GM12878 (cell line): Measurements from ENCODE around the gene PPP1R14B. TPM values are rescaled to one million over a fixed set of nuclear protein-coding genes. Genes with fewer than 3 reads are reported as not detected.

Experiments used
- MTA3 ChIP-seq: IDR thresholded peaks from 2 replicates; pipeline ENCODE4 v1.6.1; 2012; ENCODE audit warnings: low read length, inconsistent platforms, borderline replicate concordance
- ZBTB11 ChIP-seq: fragments of 450-650 bp; formaldehyde crosslinking; IDR thresholded peaks from 2 replicates; pipeline ENCODE4 v1.5.0; 2022; ENCODE audit warnings: mild to moderate bottlenecking, missing genetic modification characterization
- polyA plus RNA-seq, 11 experiments: library from polyadenylated mRNA; depleted of rRNA in 4 of 11; unstranded in 6 of 11; stranded (reverse) in 5 of 11; fragments of >200 nt; fragmentation: Nextera tagmentation in 4 of 11; fragmentation: Illumina TruSeq in 1 of 11; extraction: Ambion mirVana in 4 of 11; extraction: Trizol in 1 of 11; gene quantifications; 1 replicate in 1 of 11; 2 replicates in 10 of 11; pipeline versions ENCODE4 v1.2.1 to v1.2.3, GENCODE V29; 2011 to 2016; ENCODE audit warnings: inconsistent platforms in 2 of 11, missing spikeins in 2 of 11, low read depth in 1 of 11
- small RNA-seq: library from RNA; depleted of rRNA; stranded (forward); fragments of <200 nt; gene quantifications from one replicate; pipeline ENCODE3, GENCODE V24; 2014
- total RNA-seq, 4 experiments: library from RNA; depleted of rRNA in 3 of 4; stranded (reverse); fragments of >200 nt in 3 of 4; fragmentation: Illumina TruSeq in 1 of 4; extraction: Trizol in 1 of 4; gene quantifications; 2 replicates each; pipeline versions ENCODE4 v1.2.1 to v1.2.3, GENCODE V29; 2013 to 2021

PPP1R14B gene
- total and polyA plus RNA-seq, 10 of the 15 experiments (the other 5 are each of a cell fraction or from before 2014, with no cell fraction given) = 8.4 to 283 (median 124) TPM

- TF ChIP-seq ZBTB11 (CRISPR knock-in tag) (no peak), MTA3 (no peak)
Observed at GRCh38 chr11:64196626-64197025, 50.1 kb downstream of the PPP1R14B start (continued).

Small RNA genes lying within 50 kb of the gene (small RNA-seq; reads per million reads assigned to genes)
- not detected for gene RF00019

Other genes with a start within 250 kb of the PPP1R14B start
Only the 7 nearest of the 19 such genes appear.
- 39.0 and 43.1 TPM in 2 replicates for gene TRPT1, start 20.8 kb downstream of the PPP1R14B start, total RNA-seq (2014; rRNA removed)
- 17.8 and 19.9 TPM in 2 replicates for gene TRPT1, start 20.8 kb downstream of the PPP1R14B start, total RNA-seq (2014; rRNA removed; fragmentation: Illumina TruSeq; extraction: Trizol)
- 37.7 and 39.2 TPM in 2 replicates for gene TRPT1, start 20.8 kb downstream of the PPP1R14B start, total RNA-seq (2021)
- gene TRPT1, start 20.8 kb downstream of the PPP1R14B start, polyA plus RNA-seq (2011; rRNA removed) = 12.1 and 23.8 TPM in 2 replicates
- 13.0 and 14.3 TPM in 2 replicates for gene TRPT1, start 20.8 kb downstream of the PPP1R14B start, polyA plus RNA-seq (2014; fragmentation: Illumina TruSeq; extraction: Trizol)
- gene TRPT1, start 20.8 kb downstream of the PPP1R14B start, polyA plus RNA-seq (2014; fragmentation: Nextera tagmentation; extraction: Ambion mirVana) = 10 to 100 TPM in 1 of 2 experiments, 1 to 10 TPM in 1; 7.1 to 21.3 TPM
- gene TRPT1, start 20.8 kb downstream of the PPP1R14B start, polyA plus RNA-seq (2014; rRNA removed) = 42.0 and 43.7 TPM in 2 replicates
- gene TRPT1, start 20.8 kb downstream of the PPP1R14B start, polyA plus RNA-seq (2016; fragmentation: Nextera tagmentation; extraction: Ambion mirVana) = 10 to 100 TPM; 49.9 to 63.0 TPM
- gene NUDT22, start 20.7 kb downstream of the PPP1R14B start, total RNA-seq (2014; rRNA removed) = 102 and 115 TPM in 2 replicates
- 31.0 and 37.7 TPM in 2 replicates for gene NUDT22, start 20.7 kb downstream of the PPP1R14B start, total RNA-seq (2014; rRNA removed; fragmentation: Illumina TruSeq; extraction: Trizol)
- gene NUDT22, start 20.7 kb downstream of the PPP1R14B start, total RNA-seq (2021) = 87.7 and 91.0 TPM in 2 replicates
- 21.2 and 38.5 TPM in 2 replicates for gene NUDT22, start 20.7 kb downstream of the PPP1R14B start, polyA plus RNA-seq (2011; rRNA removed)
- gene NUDT22, start 20.7 kb downstream of the PPP1R14B start, polyA plus RNA-seq (2014; fragmentation: Illumina TruSeq; extraction: Trizol) = 6.0 and 17.0 TPM in 2 replicates
- 10 to 100 TPM in 1 of 2 experiments, 1 to 10 TPM in 1; 6.7 to 20.9 TPM for gene NUDT22, start 20.7 kb downstream of the PPP1R14B start, polyA plus RNA-seq (2014; fragmentation: Nextera tagmentation; extraction: Ambion mirVana)
- 94.4 and 118 TPM in 2 replicates for gene NUDT22, start 20.7 kb downstream of the PPP1R14B start, polyA plus RNA-seq (2014; rRNA removed)
- gene NUDT22, start 20.7 kb downstream of the PPP1R14B start, polyA plus RNA-seq (2016; fragmentation: Nextera tagmentation; extraction: Ambion mirVana) = 10 to 100 TPM; 95.8 to 99.2 TPM
- gene DNAJC4, start 16.4 kb downstream of the PPP1R14B start, total RNA-seq (2014; rRNA removed) = 19.8 and 26.1 TPM in 2 replicates
- 19.3 and 22.5 TPM in 2 replicates for gene DNAJC4, start 16.4 kb downstream of the PPP1R14B start, total RNA-seq (2014; rRNA removed; fragmentation: Illumina TruSeq; extraction: Trizol)
- gene DNAJC4, start 16.4 kb downstream of the PPP1R14B start, total RNA-seq (2021) = 33.7 and 36.4 TPM in 2 replicates
- 22.4 and 33.9 TPM in 2 replicates for gene DNAJC4, start 16.4 kb downstream of the PPP1R14B start, polyA plus RNA-seq (2011; rRNA removed)
- 12.0 and 27.8 TPM in 2 replicates for gene DNAJC4, start 16.4 kb downstream of the PPP1R14B start, polyA plus RNA-seq (2014; fragmentation: Illumina TruSeq; extraction: Trizol)
- 1 to 10 TPM; 3.7 to 9.7 TPM for gene DNAJC4, start 16.4 kb downstream of the PPP1R14B start, polyA plus RNA-seq (2014; fragmentation: Nextera tagmentation; extraction: Ambion mirVana)
- gene DNAJC4, start 16.4 kb downstream of the PPP1R14B start, polyA plus RNA-seq (2014; rRNA removed) = 64.9 and 70.6 TPM in 2 replicates
- gene DNAJC4, start 16.4 kb downstream of the PPP1R14B start, polyA plus RNA-seq (2016; fragmentation: Nextera tagmentation; extraction: Ambion mirVana) = 10 to 100 TPM; 32.4 to 35.0 TPM
- 23.3 and 25.4 TPM in 2 replicates for gene VEGFB, start 12.4 kb downstream of the PPP1R14B start, total RNA-seq (2014; rRNA removed)
- gene VEGFB, start 12.4 kb downstream of the PPP1R14B start, total RNA-seq (2014; rRNA removed; fragmentation: Illumina TruSeq; extraction: Trizol) = 16.3 and 17.5 TPM in 2 replicates
- 75.8 and 81.7 TPM in 2 replicates for gene VEGFB, start 12.4 kb downstream of the PPP1R14B start, total RNA-seq (2021)
- 8.4 and 11.1 TPM in 2 replicates for gene VEGFB, start 12.4 kb downstream of the PPP1R14B start, polyA plus RNA-seq (2011; rRNA removed)
- gene VEGFB, start 12.4 kb downstream of the PPP1R14B start, polyA plus RNA-seq (2014; fragmentation: Illumina TruSeq; extraction: Trizol) = 17.0 and 24.2 TPM in 2 replicates
- gene VEGFB, start 12.4 kb downstream of the PPP1R14B start, polyA plus RNA-seq (2014; fragmentation: Nextera tagmentation; extraction: Ambion mirVana) = 10 to 100 TPM in 1 of 2 experiments, 1 to 10 TPM in 1; 7.0 to 28.1 TPM
- 32.8 and 46.0 TPM in 2 replicates for gene VEGFB, start 12.4 kb downstream of the PPP1R14B start, polyA plus RNA-seq (2014; rRNA removed)
- gene VEGFB, start 12.4 kb downstream of the PPP1R14B start, polyA plus RNA-seq (2016; fragmentation: Nextera tagmentation; extraction: Ambion mirVana) = 10 to 100 TPM; 12.4 to 12.7 TPM
- 47.8 and 62.4 TPM in 2 replicates for gene FKBP2, start 5.8 kb downstream of the PPP1R14B start, total RNA-seq (2014; rRNA removed)
- 39.1 and 41.5 TPM in 2 replicates for gene FKBP2, start 5.8 kb downstream of the PPP1R14B start, total RNA-seq (2014; rRNA removed; fragmentation: Illumina TruSeq; extraction: Trizol)
- 31.6 and 37.1 TPM in 2 replicates for gene FKBP2, start 5.8 kb downstream of the PPP1R14B start, total RNA-seq (2021)
- gene FKBP2, start 5.8 kb downstream of the PPP1R14B start, polyA plus RNA-seq (2011; rRNA removed) = 10.7 and 25.5 TPM in 2 replicates
- gene FKBP2, start 5.8 kb downstream of the PPP1R14B start, polyA plus RNA-seq (2014; fragmentation: Illumina TruSeq; extraction: Trizol) = 7.5 and 37.5 TPM in 2 replicates
- gene FKBP2, start 5.8 kb downstream of the PPP1R14B start, polyA plus RNA-seq (2014; fragmentation: Nextera tagmentation; extraction: Ambion mirVana) = 10 to 100 TPM in 1 of 2 experiments, 1 to 10 TPM in 1; 1.8 to 26.8 TPM
- 58.6 and 61.9 TPM in 2 replicates for gene FKBP2, start 5.8 kb downstream of the PPP1R14B start, polyA plus RNA-seq (2014; rRNA removed)
- gene FKBP2, start 5.8 kb downstream of the PPP1R14B start, polyA plus RNA-seq (2016; fragmentation: Nextera tagmentation; extraction: Ambion mirVana) = 10 to 100 TPM; 95.0 to 99.7 TPM
- 7.5 and 7.7 TPM in 2 replicates for gene PLCB3, start 4.6 kb upstream of the PPP1R14B start, total RNA-seq (2014; rRNA removed)
- 2.8 and 3.3 TPM in 2 replicates for gene PLCB3, start 4.6 kb upstream of the PPP1R14B start, total RNA-seq (2014; rRNA removed; fragmentation: Illumina TruSeq; extraction: Trizol)
- 7.8 and 10.3 TPM in 2 replicates for gene PLCB3, start 4.6 kb upstream of the PPP1R14B start, total RNA-seq (2021)
- gene PLCB3, start 4.6 kb upstream of the PPP1R14B start, polyA plus RNA-seq (2011; rRNA removed) = 2.0 and 3.2 TPM in 2 replicates
- 1.1 and 3.6 TPM in 2 replicates for gene PLCB3, start 4.6 kb upstream of the PPP1R14B start, polyA plus RNA-seq (2014; fragmentation: Illumina TruSeq; extraction: Trizol)
- under 1 TPM; 0.03 to 0.18 TPM for gene PLCB3, start 4.6 kb upstream of the PPP1R14B start, polyA plus RNA-seq (2014; fragmentation: Nextera tagmentation; extraction: Ambion mirVana)
- 7.3 and 7.6 TPM in 2 replicates for gene PLCB3, start 4.6 kb upstream of the PPP1R14B start, polyA plus RNA-seq (2014; rRNA removed)
- 1 to 10 TPM; 1.4 TPM for gene PLCB3, start 4.6 kb upstream of the PPP1R14B start, polyA plus RNA-seq (2016; fragmentation: Nextera tagmentation; extraction: Ambion mirVana)
- 67.2 and 68.2 TPM in 2 replicates for gene BAD, start 37.7 kb upstream of the PPP1R14B start, total RNA-seq (2014; rRNA removed)
- 11.7 and 14.3 TPM in 2 replicates for gene BAD, start 37.7 kb upstream of the PPP1R14B start, total RNA-seq (2014; rRNA removed; fragmentation: Illumina TruSeq; extraction: Trizol)
- gene BAD, start 37.7 kb upstream of the PPP1R14B start, total RNA-seq (2021) = 41.0 and 41.1 TPM in 2 replicates
- 16.1 and 38.1 TPM in 2 replicates for gene BAD, start 37.7 kb upstream of the PPP1R14B start, polyA plus RNA-seq (2011; rRNA removed)
- gene BAD, start 37.7 kb upstream of the PPP1R14B start, polyA plus RNA-seq (2014; fragmentation: Illumina TruSeq; extraction: Trizol) = 1.1 and 6.7 TPM in 2 replicates
- gene BAD, start 37.7 kb upstream of the PPP1R14B start, polyA plus RNA-seq (2014; fragmentation: Nextera tagmentation; extraction: Ambion mirVana) = 1 to 10 TPM; 1.5 to 7.4 TPM
- gene BAD, start 37.7 kb upstream of the PPP1R14B start, polyA plus RNA-seq (2014; rRNA removed) = 61.8 and 85.7 TPM in 2 replicates
- gene BAD, start 37.7 kb upstream of the PPP1R14B start, polyA plus RNA-seq (2016; fragmentation: Nextera tagmentation; extraction: Ambion mirVana) = 10 to 100 TPM; 62.6 to 65.5 TPM